OCI-LY7 (cell line): Measurements from ENCODE around the gene GYS1. TPM values are rescaled to one million over a fixed set of nuclear protein-coding genes. Genes with fewer than 3 reads are reported as not detected.
"Not testable (repeated sequence)": the region's sequence is repeated elsewhere in the genome, so short reads cannot be mapped to it uniquely, and the experiment has no call there.

ENCODE experiments used
- BruUV-seq: library from RNA; stranded (reverse); fragments of 400-500 nt; replicated peaks from 2 replicates; lab custom pipeline; 2021; lab: Mats Ljungman, UMichigan
- CTCF ChIA-PET: fragments of 300-600 bp; sonication (Branson Sonifier 250); formaldehyde crosslinking; loops from one replicate; lab custom pipeline; 2022; ENCODE audit warnings: antibody characterized with exemption; ENCODE audit not compliant: unreplicated experiment; lab: Charles Lee
- POLR2A ChIA-PET: fragments of 300-600 bp; sonication (Branson Sonifier 250); formaldehyde crosslinking; loops from one replicate; lab custom pipeline; 2022; ENCODE audit warnings: antibody characterized with exemption; lab: Charles Lee
- DNase-seq: peaks from one replicate; pipeline ENCODE4 v3.0.0-alpha.2; 2015; ENCODE audit warnings: low spot score
- H2AFZ ChIP-seq: fragments of 200-600 bp; sonication (generic), shearing (Covaris generic); 2 replicates; pipeline ENCODE4 v1.6.1; 2014; ENCODE audit warnings: mild to moderate bottlenecking, antibody characterized with exemption, low read length, moderate library complexity
- H3K27ac ChIP-seq: fragments of 200-600 bp; sonication (generic); 2 replicates; pipeline ENCODE4 v1.5.1; 2014; ENCODE audit warnings: mixed run types, low read depth, mild to moderate bottlenecking, moderate library complexity, low read length, inconsistent platforms; ENCODE audit not compliant: poor library complexity, severe bottlenecking
- H3K36me3 ChIP-seq: fragments of 200-600 bp; sonication (generic); 2 replicates; pipeline ENCODE4 v1.6.1; 2014; ENCODE audit warnings: mild to moderate bottlenecking, antibody characterized with exemption, low read length, moderate library complexity, mixed read lengths; ENCODE audit not compliant: insufficient read depth
- H3K4me1 ChIP-seq: fragments of 200-600 bp; sonication (generic); 2 replicates; pipeline ENCODE4 v1.5.1; 2014; ENCODE audit warnings: mild to moderate bottlenecking, low read length; ENCODE audit not compliant: insufficient read depth, poor library complexity, severe bottlenecking
- H3K4me2 ChIP-seq: fragments of 200-600 bp; sonication (generic); 2 replicates; pipeline ENCODE4 v1.6.1; 2014; ENCODE audit warnings: mild to moderate bottlenecking, low read length
- H3K4me3 ChIP-seq: fragments of 200-600 bp; sonication (generic); 2 replicates; pipeline ENCODE4 v1.5.1; 2014; ENCODE audit warnings: mild to moderate bottlenecking, low read depth, low read length; ENCODE audit not compliant: poor library complexity, severe bottlenecking
- H3K79me2 ChIP-seq: fragments of 200-600 bp; sonication (generic); 2 replicates; pipeline ENCODE4 v1.6.1; 2016; ENCODE audit warnings: low read depth, mild to moderate bottlenecking, low read length, moderate library complexity, mixed read lengths; ENCODE audit not compliant: insufficient read depth
- H3K9me2 ChIP-seq: fragments of 200-600 bp; sonication (generic); 2 replicates; pipeline ENCODE4 v1.6.1; 2016; ENCODE audit warnings: mild to moderate bottlenecking, low read length, mixed read lengths; ENCODE audit not compliant: insufficient read depth
- H3K9me3 ChIP-seq: fragments of 200-600 bp; sonication (generic); 2 replicates; pipeline ENCODE4 v1.6.1; 2014; ENCODE audit warnings: mild to moderate bottlenecking, mixed run types, low read length, mixed read lengths
- H4K20me1 ChIP-seq: fragments of 200-600 bp; sonication (generic); 2 replicates; pipeline ENCODE4 v1.6.1; 2014; ENCODE audit warnings: mild to moderate bottlenecking, antibody characterized with exemption, low read length, moderate library complexity, mixed read lengths; ENCODE audit not compliant: insufficient read depth
- CTCF ChIP-seq: fragments of 200-600 bp; sonication (generic); conservative IDR thresholded peaks from 2 replicates; pipeline ENCODE4 v1.5.1; 2014; ENCODE audit warnings: mild to moderate bottlenecking, antibody characterized with exemption, low read length, moderate library complexity, mixed read lengths
- EZH2phosphoT487 ChIP-seq: fragments of 200-600 bp; sonication (generic); IDR thresholded peaks from 2 replicates; pipeline ENCODE4 v1.6.1; 2018; ENCODE audit warnings: low read depth, borderline replicate concordance, mild to moderate bottlenecking, mixed run types, antibody characterized with exemption, low read length, moderate library complexity, mixed read lengths
- intact Hi-C: fragments of 100-400 bp; cut with micrococcal nuclease; formaldehyde crosslinking; loops from one replicate; pipeline ENCODE4 v1.10.0; 2022; ENCODE audit not compliant: unreplicated experiment
- total RNA-seq, 2 experiments: library from RNA; depleted of rRNA in 1 of 2; stranded (reverse); fragments of >200 nt in 1 of 2; shearing (Covaris generic) in 1 of 2; gene quantifications; 2 replicates each; pipeline ENCODE4 v1.2.3, GENCODE V29; 2014 to 2022

The GYS1 gene
- total RNA-seq, 2 experiments from 2014 or later: 20.0 to 29.9 TPM

- ChIA-PET CTCF (no interaction called here), POLR2A (no interaction called here)
- DNase-seq: no peak
- no peak for TF ChIP-seq CTCF
- no peak for TF ChIP-seq EZH2phosphoT487
- H2AFZ ChIP-seq: no peak overlapping the region
- H3K79me2 ChIP-seq: no peaks in the 10 kb centered on the region
- no peaks in the 10 kb centered on the region for H3K9me3 ChIP-seq
- no peak overlapping the region for H3K4me3 ChIP-seq
- H3K27ac ChIP-seq: no peak overlapping the region
- H3K4me1 ChIP-seq: peaks cover 3% of the 10 kb centered on the region
- H3K4me2 ChIP-seq: no peak overlapping the region
- no peaks in the 10 kb centered on the region for H3K9me2 ChIP-seq
- BruUV-seq: no TSS peak
- no peaks in the 10 kb centered on the region for H4K20me1 ChIP-seq
- H3K36me3 ChIP-seq: peaks cover 7% of the 10 kb centered on the region; the same call in 1 of the 2 replicates
- intact Hi-C loops: no loop called here
Observed at GRCh38 chr19:48926909-48927308, 66.2 kb downstream of the GYS1 start.

- H2AFZ ChIP-seq, H3K4me1 ChIP-seq, H3K9me3 ChIP-seq, DNase-seq, H3K79me2 ChIP-seq, H3K4me3 ChIP-seq, intact Hi-C loops, H4K20me1 ChIP-seq, H3K4me2 ChIP-seq, CTCF ChIA-PET, H3K9me2 ChIP-seq, H3K27ac ChIP-seq, BruUV-seq: not testable (repeated sequence)
- POLR2A ChIA-PET: interaction anchor here (0.7 kb wide), 1 partner anchor 138 kb away, joined by 4 read pairs; no protein-coding TSS in a partner anchor
- H3K36me3 ChIP-seq: peaks cover 15% of the 10 kb centered on the region; the same call in 1 of the 2 replicates
Observed at GRCh38 chr19:48925890-48926289, 67.2 kb downstream of the GYS1 start.

GRCh38 chr19:48925240-48925843, 67.8 kb downstream of the GYS1 start:
- no peak overlapping the region for H3K4me3 ChIP-seq
- no TSS peak for BruUV-seq
- no peak overlapping the region for H3K27ac ChIP-seq
- POLR2A ChIA-PET: interaction anchor here (0.7 kb wide), 1 partner anchor 137 kb away, joined by 4 read pairs; no protein-coding TSS in a partner anchor
- H3K4me1 ChIP-seq: no peaks in the 10 kb centered on the region
- no peaks in the 10 kb centered on the region for H4K20me1 ChIP-seq
- H3K9me3 ChIP-seq: no peaks in the 10 kb centered on the region
- H3K79me2 ChIP-seq: no peaks in the 10 kb centered on the region
- H3K4me2 ChIP-seq: no peak overlapping the region
- intact Hi-C loops: no loop called here
- CTCF ChIA-PET: no interaction called here
- H3K9me2 ChIP-seq: no peaks in the 10 kb centered on the region
- TF ChIP-seq EZH2phosphoT487: no peak
- TF ChIP-seq CTCF: no peak
- H2AFZ ChIP-seq: no peak overlapping the region
- no peak for DNase-seq
- peaks cover 15% of the 10 kb centered on the region; the same call in 1 of the 2 replicates for H3K36me3 ChIP-seq
